Measurements from ENCODE around the gene CCDC57. TPM values are rescaled to one million over a fixed set of nuclear protein-coding genes. Genes with fewer than 3 reads are reported as not detected.

The CCDC57 gene
- total RNA-seq, 1 donor: 21.0 TPM

DNA sequence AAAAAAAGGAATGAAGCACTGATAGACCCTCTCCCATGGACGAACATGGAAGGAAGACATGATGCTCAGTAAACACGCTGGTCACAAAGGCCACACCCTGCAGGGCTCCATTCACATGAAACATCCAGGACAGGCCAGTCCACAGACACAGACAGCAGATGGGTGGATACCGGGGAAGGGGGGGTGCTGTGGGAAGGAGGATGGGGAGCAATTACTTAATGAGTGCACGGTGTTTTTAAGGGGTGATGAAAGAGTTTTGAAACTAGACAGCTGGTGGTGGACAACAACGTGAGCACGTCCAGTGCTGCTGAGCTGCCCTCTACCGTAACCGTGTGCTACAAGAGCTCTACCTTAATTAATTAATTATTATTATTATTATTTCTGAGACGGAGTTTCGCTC, 10.2 kb upstream of the CCDC57 start:
- Histone ChIP-seq H3K27me3 (ENCODE audit: insufficient read depth, low read length) (no peaks in the 10 kb centered on the region), H3K4me2 (ENCODE audit: insufficient read depth, low read length) (no peak overlapping the region), H3K27ac (ENCODE audit: low read depth, low read length) (no peak overlapping the region), H4K20me1 (ENCODE audit: insufficient read depth, low read length) (no peaks in the 10 kb centered on the region), H3K9me3 (ENCODE audit: low read depth, low read length) (no peaks in the 10 kb centered on the region), H3K79me2 (ENCODE audit: insufficient read depth, low read length) (peaks cover 2% of the 10 kb centered on the region), H3K4me1 (ENCODE audit: insufficient read depth, low read length) (peaks cover 2% of the 10 kb centered on the region), H3K36me3 (ENCODE audit: insufficient read depth, low read length) (no peaks in the 10 kb centered on the region), H3K4me3 (ENCODE audit: insufficient read depth, low read length) (no peak overlapping the region), H2AFZ (ENCODE audit: low read length) (no peak overlapping the region)
- TF ChIP-seq, protein P1, sequence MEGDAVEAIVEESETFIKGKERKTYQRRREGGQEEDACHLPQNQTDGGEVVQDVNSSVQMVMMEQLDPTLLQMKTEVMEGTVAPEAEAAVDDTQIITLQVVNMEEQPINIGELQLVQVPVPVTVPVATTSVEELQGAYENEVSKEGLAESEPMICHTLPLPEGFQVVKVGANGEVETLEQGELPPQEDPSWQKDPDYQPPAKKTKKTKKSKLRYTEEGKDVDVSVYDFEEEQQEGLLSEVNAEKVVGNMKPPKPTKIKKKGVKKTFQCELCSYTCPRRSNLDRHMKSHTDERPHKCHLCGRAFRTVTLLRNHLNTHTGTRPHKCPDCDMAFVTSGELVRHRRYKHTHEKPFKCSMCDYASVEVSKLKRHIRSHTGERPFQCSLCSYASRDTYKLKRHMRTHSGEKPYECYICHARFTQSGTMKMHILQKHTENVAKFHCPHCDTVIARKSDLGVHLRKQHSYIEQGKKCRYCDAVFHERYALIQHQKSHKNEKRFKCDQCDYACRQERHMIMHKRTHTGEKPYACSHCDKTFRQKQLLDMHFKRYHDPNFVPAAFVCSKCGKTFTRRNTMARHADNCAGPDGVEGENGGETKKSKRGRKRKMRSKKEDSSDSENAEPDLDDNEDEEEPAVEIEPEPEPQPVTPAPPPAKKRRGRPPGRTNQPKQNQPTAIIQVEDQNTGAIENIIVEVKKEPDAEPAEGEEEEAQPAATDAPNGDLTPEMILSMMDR (IDR thresholded peaks at IDR 0.05; ENCODE audit: extremely low read depth, low read depth, low read length): no peak
- DNase-seq (ENCODE audit: insufficient read length, low spot score, missing footprints): peak; percentile 58

DNA sequence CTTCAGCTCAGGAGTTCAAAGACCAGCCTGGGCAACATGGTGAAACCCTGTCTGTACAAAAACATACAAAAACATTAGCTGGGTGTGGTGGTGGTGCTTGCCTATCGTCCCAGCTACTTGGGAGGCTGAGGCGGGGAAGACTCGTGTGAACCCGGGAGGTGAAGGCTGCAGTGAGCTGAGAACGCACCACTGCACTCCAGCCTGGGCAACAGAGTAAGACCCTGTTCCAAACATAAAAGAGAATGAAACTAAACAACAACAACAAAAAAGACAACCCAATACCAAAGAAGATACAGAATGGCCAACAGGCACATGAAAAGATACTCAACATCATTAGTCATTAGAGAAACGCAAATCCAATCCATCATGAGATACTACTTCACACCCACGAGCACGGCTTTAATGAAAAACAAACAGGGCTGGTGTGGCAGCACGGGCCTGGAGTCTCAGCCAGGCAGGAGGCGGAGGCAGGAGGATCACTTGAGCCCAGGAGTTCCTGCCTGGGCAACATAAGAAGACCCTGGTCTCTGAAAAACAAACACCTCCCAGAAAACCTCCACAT, 8.8 kb upstream of the CCDC57 start:
- H3K4me1 ChIP-seq (ENCODE audit: insufficient read depth, low read length): peaks cover 16% of the 10 kb centered on the region
- TF ChIP-seq, protein P1 (IDR thresholded peaks at IDR 0.05; ENCODE audit: extremely low read depth, low read depth, low read length): no peak
- H2AFZ ChIP-seq (ENCODE audit: low read length): no peak overlapping the region
- H3K27me3 ChIP-seq (ENCODE audit: insufficient read depth, low read length): no peaks in the 10 kb centered on the region
- H3K4me3 ChIP-seq (ENCODE audit: insufficient read depth, low read length): no peak overlapping the region
- H3K27ac ChIP-seq (ENCODE audit: low read depth, low read length): no peak overlapping the region
- peaks cover 2% of the 10 kb centered on the region for H3K79me2 ChIP-seq (ENCODE audit: insufficient read depth, low read length)
- no peaks in the 10 kb centered on the region for H4K20me1 ChIP-seq (ENCODE audit: insufficient read depth, low read length)
- peak; percentile 43 for DNase-seq (ENCODE audit: insufficient read length, low spot score, missing footprints)
- H3K4me2 ChIP-seq (ENCODE audit: insufficient read depth, low read length): no peak overlapping the region
- H3K36me3 ChIP-seq (ENCODE audit: insufficient read depth, low read length): no peaks in the 10 kb centered on the region
- H3K9me3 ChIP-seq (ENCODE audit: low read depth, low read length): no peaks in the 10 kb centered on the region

DNA sequence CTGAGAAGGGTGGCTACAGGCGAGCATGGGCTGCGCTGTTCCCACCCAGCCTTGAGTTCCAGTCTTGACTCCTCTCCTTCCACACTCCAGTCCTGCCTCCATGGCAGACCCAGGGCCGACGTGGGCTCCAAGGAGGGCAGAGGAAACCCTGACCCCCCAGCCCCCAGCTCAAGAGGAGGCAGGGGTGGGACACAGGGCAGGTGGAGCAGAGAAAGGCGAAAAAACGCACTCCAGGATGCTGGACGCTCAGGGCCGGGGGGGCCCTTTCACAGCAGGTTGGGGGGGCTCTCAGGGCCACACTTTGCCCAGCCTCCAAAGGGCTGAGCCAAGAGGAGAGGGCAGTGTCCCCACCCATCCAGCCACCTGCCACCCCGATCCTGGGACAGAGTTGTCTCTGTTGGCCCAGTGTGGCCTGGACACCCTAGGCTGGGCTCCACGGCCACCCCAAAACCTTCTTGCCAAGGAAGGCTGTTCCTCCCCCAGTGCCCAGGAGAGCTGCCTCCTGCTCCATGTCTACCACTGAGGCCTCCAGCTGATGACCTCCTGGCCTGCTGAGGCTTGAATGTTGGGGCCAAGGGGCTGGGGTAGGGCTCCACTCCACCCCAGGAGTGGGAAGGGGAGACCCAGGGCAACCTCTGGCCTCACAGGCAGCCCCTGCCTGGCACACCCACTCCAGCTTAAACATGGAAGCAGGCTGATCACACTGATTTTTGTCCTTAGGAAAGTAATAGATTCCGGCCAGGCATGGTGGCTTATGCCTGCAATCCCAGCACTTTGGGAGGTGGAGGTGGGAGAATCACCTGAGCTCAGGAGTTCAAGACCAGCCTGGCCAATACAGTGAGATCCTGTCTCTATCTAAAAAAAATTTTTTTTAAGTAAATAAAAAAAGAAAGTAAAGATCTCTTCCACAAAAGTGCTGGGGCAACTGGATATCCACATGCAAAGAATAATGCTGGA, 7.4 kb upstream of the CCDC57 start:
- no peaks in the 10 kb centered on the region for H3K27me3 ChIP-seq (ENCODE audit: insufficient read depth, low read length)
- H3K4me2 ChIP-seq (ENCODE audit: insufficient read depth, low read length): no peak overlapping the region
- no peaks in the 10 kb centered on the region for H3K9me3 ChIP-seq (ENCODE audit: low read depth, low read length)
- TF ChIP-seq, protein P1 (IDR thresholded peaks at IDR 0.05; ENCODE audit: extremely low read depth, low read depth, low read length): no peak
- peaks cover 28% of the 10 kb centered on the region for H3K4me1 ChIP-seq (ENCODE audit: insufficient read depth, low read length)
- H3K79me2 ChIP-seq (ENCODE audit: insufficient read depth, low read length): peaks cover 2% of the 10 kb centered on the region
- H3K36me3 ChIP-seq (ENCODE audit: insufficient read depth, low read length): no peaks in the 10 kb centered on the region
- H4K20me1 ChIP-seq (ENCODE audit: insufficient read depth, low read length): no peaks in the 10 kb centered on the region
- DNase-seq (ENCODE audit: insufficient read length, low spot score, missing footprints): peak; percentile 18
- H3K4me3 ChIP-seq (ENCODE audit: insufficient read depth, low read length): no peak overlapping the region
- no peak overlapping the region for H2AFZ ChIP-seq (ENCODE audit: low read length)
- no peak overlapping the region for H3K27ac ChIP-seq (ENCODE audit: low read depth, low read length)

DNA sequence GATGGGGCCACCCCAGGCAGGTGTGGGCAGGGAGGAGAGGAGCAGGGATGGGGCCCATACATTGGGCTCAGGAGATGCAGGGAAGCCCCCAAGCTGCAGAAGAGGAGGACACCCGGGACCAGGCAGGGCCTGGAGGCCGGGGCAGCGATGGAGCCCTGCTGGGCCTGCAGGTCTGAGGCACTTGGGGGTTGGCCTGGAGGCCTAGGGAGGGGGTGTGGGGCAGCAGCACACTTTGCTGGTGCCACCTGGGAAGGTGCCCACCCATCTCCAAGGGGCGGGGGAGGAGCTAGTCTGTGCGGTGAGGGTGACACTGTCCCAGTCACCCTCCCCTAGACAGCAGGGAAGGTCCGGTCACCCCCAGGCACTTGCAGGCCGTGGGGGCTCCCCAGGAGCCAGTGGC, 6.4 kb upstream of the CCDC57 start:
- Histone ChIP-seq H3K4me2 (ENCODE audit: insufficient read depth, low read length) (no peak overlapping the region), H3K9me3 (ENCODE audit: low read depth, low read length) (no peaks in the 10 kb centered on the region)

More for the DNA sequence above, 6.4 kb upstream of the CCDC57 start:
- Histone ChIP-seq H4K20me1 (ENCODE audit: insufficient read depth, low read length) (no peaks in the 10 kb centered on the region), H3K27ac (ENCODE audit: low read depth, low read length) (no peak overlapping the region), H3K4me3 (ENCODE audit: insufficient read depth, low read length) (no peak overlapping the region), H3K27me3 (ENCODE audit: insufficient read depth, low read length) (no peaks in the 10 kb centered on the region), H3K79me2 (ENCODE audit: insufficient read depth, low read length) (peaks cover 2% of the 10 kb centered on the region), H2AFZ (ENCODE audit: low read length) (no peak overlapping the region), H3K4me1 (ENCODE audit: insufficient read depth, low read length) (peaks cover 30% of the 10 kb centered on the region), H3K36me3 (ENCODE audit: insufficient read depth, low read length) (no peaks in the 10 kb centered on the region)
- peak; percentile 77 for DNase-seq (ENCODE audit: insufficient read length, low spot score, missing footprints)
- TF ChIP-seq, protein P1 (IDR thresholded peaks at IDR 0.05; ENCODE audit: extremely low read depth, low read depth, low read length): no peak

Data from osteoblast (primary cell).